ENCODE measurements around the gene CRYBA2.

CRYBA2 gene

DNA sequence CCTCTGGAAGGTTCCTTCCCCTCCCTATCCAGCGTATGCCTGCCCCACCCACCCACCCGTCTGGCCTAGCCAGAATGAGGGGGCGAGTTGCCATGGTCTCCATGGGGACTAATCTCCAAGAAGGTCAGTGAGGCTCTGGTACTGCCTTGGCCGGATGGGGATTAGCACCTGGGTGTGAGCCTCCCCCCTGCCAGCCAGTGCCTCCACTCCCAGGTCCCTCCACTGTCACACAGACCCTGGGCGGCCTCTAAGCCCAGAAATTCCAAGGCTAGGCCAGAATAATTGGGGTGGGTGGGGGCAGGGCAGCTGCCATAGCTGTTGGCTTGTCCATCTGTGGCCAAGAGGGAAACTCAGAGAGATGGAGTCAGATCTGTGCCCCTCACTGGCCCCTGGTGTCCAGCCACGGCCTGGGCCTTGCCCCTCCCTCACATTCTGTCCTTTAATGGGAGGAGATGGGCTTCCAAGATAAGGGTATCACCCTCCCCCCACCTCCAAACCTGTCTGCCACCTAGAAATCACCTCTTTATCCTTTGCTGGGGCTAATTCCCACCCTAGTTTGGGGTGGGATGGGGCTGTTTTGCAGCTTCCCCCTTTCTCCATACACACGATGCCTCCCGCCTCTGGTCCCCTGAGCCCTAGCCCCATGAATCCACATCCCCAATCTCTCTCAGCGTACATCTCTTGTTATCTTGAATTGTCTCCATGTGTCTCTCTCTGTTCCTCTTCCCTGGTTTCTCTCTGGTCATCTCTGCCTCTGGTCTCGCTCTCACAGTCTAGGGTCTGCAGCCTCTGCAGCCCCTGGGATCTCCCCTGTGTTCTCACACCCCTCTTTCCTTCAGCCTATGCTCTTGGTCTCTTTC is 6.0 kb upstream of the CRYBA2 start:
- no peak for DNase-seq (ENCODE audit: low spot score)

DNA sequence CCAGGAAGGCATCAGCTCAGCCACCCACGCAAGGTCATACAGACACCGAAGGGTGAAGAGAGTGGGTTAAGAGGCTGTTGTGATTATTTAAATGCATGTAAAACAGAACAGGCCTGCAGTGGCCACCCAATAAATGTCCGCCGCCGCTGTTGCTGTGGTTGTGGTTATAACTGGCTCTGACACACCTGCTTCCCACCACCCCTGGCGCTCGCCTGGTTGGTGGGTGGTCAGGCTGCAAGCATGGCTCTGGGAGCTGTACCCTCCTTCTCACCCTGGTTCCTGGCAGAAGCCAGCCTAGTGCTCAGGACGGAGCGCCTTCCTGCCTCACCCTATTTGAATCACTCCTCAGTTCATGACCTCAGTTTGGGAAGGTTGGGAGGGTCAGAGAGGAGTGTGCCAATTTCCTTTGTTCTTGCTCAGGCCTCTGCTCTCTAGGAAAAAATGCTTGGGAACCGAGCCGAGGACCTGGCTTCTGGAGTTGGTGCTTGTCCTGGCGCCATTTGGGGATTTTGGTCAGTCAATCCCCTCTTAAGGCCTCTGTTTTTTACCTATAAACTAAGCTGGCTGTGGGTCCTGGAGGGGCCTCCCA is 5.3 kb upstream of the CRYBA2 start:
- DNase-seq (ENCODE audit: low spot score): peak; percentile 41

DNA sequence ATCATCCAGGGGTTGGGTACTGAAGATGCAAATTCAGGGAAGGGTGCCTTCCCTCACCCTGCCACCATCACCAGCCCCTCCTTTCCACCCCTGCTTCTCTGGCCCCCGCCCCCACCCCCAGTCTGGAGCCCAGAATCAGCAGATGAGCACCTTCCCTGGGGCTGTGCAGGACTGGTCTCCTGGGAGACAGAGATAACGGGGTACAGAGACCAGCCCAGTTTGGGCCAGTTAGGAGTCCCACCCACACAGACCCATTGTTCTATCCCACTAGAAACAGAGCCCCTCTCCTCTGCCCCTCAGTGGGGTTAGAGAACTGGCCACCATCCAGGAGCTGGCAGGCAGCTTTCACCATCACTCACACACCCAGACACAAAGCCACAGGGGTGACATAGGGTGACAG is 4.5 kb upstream of the CRYBA2 start:
- DNase-seq (ENCODE audit: low spot score): no peak

DNA sequence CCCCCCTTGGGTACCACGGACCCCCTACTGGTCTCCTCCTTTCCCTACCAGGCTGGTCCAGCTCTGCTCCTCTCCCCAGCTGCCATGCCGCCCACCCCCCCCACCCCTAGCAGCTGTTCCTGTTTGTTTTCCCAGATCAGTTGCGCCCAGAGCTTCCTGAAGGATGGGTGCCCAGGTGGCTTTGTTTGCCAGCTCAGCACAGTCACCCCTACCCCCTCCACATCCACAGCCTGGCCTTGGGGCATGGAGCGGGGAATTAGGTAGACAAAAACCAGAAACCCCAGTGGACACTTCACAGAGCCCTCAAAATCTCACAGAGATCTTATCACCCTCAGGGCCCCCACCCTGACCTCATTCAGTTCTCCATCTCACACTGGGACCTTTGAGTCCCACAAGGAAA is 3.7 kb upstream of the CRYBA2 start:
- no peak for DNase-seq (ENCODE audit: low spot score)

DNA sequence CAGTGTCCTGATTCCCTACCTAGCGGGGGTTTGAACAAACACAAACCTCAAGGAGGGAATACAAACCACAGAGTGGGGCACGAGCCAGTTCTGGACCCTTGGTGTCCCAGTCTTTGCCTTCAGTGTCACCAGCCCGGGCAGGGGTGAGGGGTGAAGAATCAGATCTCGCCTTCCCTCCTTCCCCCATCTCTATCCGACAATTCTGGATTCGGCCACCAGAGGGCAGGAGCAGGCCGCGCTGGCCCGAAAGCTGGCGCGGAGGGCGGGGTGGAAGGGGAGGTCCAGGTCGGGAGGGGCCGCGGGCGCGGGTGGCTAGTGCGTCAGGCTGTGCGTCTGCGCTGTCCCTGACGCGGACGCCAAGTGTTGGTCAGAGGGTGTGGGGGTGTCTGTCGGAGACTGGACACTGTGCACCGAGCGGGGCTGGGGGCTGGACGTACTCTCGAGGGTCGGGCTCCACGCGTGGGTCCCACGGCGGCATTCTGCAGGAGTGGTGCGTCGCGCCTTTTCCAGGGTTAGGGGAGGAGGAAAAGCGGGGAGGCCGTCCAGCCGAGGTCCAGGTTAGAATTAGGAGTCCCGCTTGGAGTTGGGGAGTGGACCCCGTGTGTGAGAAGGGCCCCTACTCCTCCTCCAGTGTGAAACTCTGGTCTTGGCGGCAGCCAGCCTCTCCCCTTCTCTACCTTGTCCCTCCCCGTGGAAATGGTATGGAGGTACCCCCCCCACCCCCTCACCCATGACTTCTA is 2.9 kb upstream of the CRYBA2 start:
- DNase-seq (ENCODE audit: low spot score): peak; percentile 66

DNA sequence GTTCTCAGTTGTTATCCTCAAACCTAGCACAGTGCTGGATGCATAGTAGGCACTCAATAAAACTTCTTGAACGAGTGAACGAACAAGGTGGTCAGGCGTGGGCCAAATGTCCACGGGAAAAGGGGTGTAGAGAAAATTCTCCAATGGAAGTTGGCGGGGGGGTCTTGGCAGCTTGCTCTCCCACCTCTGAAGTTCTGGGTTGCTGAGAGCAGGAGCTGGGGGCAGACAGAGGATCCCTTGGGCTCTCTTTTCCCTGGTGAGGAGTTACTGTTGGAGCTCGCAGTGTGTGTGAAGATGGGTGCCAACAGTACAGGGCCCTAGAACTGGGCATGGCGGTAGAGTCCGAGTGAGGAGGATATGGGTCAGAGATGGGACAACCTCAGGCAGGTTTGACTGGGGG is 2.3 kb upstream of the CRYBA2 start:
- no peak for DNase-seq (ENCODE audit: low spot score)

DNA sequence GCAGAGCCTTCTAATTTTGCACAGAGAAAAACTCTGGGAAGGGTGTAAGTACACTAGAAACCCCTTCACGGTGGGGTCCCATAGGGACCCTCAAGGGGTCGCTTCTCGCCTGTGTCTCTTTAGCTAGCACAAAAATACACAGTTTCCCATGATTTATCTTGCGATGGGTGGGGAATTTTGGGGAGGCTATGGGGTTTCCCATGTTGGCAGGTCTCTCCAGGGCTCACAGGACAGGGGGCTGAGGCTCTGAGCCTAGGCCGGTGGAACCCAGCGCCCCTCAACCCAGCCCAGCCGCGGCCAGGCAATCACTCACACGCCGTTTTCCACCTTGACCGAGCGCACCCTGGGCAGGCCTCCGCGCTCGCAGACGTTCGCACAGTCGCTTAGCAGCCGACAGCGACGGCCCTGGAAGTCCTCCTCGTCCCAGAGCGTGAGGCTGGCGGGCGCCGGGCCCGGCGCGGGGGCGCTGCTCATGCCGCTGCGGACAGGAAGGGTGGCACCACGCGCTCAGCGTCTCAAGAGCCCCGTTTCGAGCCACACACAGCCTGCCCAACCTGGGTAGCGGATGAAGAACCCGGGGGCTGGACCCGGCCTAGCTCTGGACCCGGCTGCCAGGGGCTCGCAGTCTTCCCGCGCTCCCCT is 398 bp downstream of the CRYBA2 start:
- no peak for DNase-seq (ENCODE audit: low spot score)

DNA sequence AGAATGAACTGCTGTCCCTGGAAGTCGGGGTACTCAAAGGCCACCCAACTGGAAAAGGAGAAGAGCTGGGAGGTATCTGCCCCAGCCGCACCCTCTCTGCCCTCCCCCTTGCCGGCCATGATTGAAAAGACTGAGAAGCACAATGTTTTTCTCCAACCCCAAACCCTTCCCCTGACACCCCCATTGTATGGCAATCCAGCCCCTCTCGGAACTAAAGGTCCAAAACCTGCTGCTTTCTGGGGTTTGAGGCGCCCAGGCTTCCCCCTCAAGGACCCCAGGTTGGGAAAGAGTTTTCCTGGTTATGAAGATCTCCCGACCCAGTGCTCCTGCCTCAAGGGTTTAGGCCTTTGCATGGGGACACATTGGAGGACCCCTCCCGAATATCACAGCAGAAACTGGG is 1.0 kb downstream of the CRYBA2 start:
- no peak for DNase-seq (ENCODE audit: low spot score)

DNA sequence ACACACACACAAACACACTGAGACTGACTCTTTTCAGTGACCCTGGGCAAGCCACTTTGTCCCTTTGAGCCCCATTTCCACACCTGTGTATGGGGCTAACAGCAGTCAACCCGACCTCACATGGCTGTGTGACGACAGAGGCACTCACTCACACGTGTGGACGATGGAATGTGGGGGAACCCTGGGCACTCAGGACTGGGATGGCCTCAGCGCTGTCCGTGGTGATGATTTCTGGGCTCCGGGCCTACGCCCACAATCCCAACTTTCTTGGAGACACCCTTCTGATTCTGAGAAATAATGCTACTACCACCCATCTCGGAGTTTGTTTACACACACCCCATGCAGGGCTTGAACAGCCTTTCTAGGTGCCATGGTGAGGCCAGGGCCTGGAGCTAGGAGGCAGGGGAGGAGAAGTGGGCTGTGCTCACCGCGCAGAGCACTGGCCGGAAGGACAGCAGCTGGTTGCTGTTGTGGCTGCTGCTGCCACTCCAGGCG is 1.5 kb downstream of the CRYBA2 start:
- DNase-seq (ENCODE audit: low spot score): no peak

DNA sequence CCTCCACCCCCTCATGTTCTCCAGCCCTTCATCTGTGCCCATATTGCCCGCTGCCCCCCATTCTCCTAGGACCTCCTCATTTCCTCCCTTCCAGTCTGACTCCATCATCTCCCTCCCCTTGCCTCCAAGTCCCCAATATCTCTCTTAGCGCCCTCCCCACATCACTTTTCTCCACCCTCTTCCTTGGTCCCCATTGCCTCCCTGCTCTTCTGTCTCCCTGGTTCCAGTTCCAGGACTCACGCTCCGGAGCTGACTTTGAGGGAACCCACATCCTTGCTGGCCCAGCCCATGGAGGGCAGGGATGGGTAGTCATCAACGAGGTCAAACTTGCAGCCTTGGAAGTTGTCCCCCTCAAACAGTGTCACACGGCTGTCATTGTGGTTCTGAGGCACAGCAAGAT is 2.6 kb downstream of the CRYBA2 start:
- no peak for DNase-seq (ENCODE audit: low spot score)

DNA sequence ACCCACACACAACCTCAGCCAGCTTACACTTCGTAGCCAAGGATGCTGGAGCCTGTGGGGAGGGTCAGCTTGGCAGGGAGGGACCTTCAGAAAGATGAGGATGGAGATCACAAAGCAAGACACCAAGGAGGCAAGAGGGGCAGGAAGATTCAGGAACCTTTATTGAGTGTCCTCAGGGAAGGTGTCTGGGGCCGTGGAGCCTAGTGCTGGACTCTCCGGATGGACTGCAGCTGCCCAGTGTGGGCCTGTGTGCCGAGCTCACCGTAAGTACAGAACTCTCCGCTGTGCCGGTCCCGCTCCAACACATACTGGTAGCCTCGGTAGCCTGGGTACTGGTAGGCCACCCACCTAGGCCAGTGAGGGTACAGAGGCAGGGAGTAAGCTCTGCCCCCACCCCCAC is 3.2 kb downstream of the CRYBA2 start:
- no peak for DNase-seq (ENCODE audit: low spot score)

DNA sequence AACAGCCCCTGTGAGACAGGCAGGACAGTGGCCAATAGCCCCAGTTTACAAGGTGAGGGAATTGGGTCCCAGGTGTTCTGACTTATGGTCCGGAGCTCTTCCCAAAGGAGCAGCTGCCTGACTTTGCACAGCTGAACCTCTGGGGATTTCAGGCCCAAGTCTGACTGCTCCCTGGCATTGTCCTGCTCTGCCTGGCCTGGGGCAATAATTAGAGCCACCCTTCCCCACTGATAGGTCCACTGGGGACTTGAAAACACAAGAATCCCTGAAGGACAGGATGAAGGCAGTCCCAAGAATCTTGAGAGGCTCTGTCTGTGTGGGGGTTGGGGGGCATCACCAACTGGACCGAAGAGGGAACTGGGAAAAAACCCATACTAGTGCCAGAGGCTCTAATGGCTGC is 4.6 kb downstream of the CRYBA2 start:
- DNase-seq (ENCODE audit: low spot score): no peak

DNA sequence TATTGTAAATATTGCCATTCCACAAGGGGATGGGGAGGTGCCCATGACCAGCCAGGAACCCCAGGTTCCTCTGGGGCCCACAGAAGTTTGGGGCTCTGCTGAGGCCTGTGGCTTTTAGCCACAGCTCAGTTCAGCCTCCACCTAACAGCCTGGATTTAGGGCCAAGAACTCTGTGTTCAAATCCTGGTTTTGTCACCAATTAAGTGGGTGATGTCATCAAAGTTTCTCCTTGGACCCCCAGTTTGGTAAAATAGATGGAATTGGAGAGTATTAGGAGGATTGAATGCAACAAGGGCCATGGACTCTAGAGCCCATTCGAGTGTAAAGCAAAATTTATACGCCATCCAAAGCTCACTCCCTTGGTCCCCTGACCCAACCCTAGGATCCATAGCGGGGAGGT is 5.1 kb downstream of the CRYBA2 start:
- DNase-seq (ENCODE audit: low spot score): no peak

DNA sequence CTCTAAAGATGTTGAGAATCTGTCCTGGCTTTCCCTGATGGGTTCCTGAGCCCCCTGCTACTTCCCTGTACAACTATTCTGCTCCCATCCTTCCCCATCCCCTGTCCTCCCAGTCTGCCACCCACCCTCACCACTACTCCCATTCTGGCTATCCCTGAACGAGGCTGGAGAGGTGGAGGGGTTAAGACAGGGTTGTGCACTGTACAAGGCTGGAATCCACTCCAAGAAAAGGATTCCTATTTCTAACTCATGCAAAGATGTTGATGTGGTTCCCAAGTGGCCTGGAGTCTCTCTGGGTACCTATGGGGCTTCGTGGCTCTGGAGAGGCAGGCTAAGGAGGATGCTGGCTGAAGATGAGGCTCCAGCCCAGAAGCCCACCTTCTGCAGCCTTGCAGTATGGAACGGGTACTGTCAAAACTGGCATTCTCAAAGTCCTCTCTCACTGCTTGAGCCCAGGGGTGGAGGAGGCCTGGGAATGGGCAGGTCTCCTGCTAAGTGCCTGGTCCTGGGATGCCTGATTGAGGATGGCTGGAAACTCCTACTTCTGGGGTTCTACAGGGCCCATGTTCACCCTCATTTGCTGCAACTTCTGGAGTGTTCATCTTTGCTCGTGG is 7.0 kb downstream of the CRYBA2 start:
- DNase-seq (ENCODE audit: low spot score): no peak

DNA sequence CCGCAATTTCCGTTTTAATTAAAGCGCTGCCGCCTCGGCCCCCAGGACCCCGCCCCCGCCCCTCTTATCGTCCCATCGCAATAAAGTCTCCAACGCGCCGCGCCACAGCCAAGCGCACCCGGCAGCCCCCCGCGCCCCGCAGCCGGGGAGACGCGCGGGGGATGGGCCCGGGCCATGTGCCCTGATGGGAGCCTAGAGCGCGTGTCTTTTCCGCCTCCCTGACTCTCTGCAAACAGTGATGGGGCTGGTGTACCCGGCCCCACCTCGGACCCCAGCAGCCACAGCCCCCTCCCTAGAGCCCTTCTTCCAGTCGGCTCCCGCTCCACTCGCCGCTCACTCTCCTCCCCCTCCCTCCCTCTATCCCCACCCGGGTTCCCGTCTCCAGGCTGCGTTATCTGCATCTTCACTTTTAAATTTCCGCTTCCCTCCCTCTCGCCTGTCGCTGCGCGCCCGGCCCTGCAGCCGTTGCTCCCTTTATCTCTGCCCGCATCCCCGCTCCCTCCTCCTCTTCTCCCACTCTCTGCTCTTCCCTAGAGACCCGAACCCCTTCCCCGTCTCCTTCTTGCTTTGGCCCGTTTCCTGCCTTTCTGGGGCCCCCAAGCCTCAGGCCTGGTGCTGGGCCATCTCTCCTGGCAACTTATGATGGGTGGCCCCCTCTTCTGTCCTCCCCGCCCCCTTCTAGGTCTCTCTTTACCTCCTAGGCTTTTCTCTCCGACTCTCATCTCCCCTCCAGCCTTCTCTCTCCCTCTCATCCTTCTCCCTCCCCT is 7.7 kb downstream of the CRYBA2 start:
- no peak for DNase-seq (ENCODE audit: low spot score)

DNA sequence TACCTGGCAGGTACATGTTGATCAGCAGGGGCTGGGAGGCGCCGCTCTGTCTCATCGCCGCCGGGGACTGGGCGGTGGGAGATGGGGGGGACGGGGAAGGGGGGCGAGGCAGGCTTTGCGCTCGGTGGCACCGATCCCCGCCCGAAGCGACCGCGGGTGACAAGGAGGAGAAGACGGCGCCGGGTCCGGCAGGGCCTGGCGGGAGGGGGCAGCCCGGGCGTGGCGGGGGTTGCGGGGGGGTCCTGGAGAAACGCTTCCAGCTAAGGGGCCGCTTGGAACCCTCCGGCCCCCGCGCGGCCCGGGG is 8.2 kb downstream of the CRYBA2 start, which contains the start of gene FEV:
Gene FEV, minus strand, starts transcription at position 164 of the 304 bp plus-strand sequence. Its CDS starts 109 bp downstream, at position 55.
- no peak for DNase-seq (ENCODE audit: low spot score)

DNA sequence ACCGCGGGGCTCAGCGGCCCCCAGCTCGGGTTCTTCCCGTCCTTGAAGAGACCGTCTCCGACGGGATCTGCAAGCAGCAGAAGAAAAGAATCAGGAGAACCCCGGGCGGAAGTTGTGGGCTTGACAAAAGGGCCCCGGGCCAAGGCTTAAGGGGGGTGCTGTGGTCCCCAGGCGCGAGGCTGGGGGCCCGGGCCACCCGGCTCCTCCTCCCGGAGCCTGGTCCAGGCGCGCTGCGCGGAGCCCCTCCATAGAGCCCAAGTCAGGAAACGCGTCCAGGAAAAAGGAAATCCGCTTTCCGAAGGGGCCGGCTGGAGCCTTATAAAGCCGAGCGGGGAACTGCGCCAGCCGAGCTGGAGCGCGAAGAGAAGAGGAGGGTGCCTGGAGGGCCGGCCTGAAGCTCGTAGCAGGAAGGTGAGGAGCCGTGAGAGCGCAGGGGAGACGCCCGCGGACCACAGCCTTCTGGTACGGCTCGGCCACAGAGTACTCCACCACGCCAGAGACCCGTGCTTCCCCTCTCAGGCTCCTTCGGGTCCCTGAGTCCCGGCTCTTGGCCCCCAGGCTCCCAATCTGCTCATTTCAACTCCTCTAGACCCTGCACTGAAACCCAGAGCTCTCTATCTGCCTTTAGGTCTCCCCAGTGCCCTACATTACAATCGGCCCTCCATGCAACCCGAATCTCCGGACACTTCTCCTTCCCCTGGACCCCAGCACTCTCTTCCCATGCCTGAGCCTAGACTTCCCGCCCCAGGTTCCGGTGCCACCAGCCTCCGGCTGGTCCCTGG is 8.8 kb downstream of the CRYBA2 start:
- DNase-seq (ENCODE audit: low spot score): no peak

DNA sequence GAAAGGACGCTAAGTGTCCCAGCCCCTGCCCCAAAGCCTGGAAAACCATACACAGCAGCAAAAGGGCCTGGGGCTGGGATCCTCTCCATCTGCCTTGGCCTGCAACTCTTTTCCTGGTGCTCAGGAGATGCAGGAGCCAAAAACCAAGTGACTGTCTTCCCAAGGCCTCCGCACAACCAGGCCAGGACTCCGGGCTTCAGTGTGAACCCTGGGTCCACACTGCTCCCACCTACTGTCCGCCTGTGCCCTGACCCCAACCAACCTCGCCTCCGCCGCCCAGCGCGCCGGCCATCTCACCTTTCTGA is 9.3 kb downstream of the CRYBA2 start:
- no peak for DNase-seq (ENCODE audit: low spot score)

DNA sequence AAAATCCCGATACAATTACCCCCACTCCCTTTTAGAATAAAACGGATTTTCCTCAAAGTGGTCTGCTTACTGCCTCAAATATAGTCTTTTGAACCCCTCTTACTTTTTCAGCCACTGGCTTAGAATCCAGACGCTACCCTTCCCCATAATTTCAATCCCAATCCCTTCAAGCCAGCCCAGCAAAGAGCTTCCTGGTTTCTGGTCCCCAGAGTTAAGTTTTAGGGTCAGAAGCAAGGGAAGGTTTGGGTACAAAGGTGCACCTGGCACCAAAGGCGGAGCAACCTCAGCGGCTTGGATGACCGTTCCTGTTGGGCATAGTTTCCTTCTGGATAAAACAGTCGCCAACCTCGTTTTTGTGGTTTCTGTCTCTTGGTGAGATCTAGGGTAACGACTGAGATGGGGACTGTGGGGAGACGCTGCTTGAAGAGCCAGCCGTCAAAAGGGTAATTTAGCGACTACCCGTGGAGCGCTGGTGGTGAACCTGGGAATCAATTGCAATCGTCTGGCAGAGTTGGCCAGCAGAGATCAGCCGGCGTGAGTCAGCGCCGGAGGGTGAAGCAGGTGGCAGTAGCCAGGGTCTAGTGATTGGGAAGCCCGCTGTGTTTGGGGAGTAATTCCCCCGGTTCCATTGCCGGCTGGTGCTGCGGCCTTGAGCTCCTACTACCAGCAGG is 9.8 kb downstream of the CRYBA2 start:
- no peak for DNase-seq (ENCODE audit: low spot score)

DNA sequence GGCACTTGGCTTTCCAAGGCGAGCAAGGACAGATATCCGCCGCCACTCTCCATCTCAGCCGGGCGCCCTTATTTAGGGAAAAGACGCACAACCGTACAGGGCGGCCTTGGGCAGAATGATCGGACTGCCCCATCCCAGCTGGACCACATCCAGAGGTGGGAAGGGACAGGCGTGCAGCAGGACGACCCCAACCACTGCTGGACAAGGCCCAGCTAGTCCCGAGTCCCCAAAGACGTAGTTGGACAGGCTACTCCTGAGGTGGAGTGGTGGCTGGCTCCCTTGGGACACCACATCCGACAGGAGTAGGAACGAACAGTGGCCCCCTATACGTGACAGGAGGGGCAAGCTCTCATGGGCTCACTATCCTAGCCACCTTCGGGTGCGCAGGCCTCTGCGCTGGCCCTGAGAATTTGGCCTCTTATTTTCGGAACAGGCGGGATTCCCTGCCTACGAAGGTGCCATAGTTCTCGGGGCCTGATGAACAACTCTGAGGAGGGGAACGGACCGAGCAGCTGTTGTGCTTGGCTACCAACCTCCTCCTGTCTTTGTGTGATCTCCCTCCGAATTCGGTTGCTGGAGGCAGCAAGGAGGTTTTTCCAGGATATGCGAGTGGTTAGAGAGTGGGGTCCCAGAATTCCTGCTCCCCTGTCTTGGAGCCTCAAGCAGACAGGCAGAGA is 10.5 kb downstream of the CRYBA2 start:
- no peak for DNase-seq (ENCODE audit: low spot score)

Data from SW480 (cell line).